GM21390 (cell line): ENCODE data around the gene MALRD1.
"Not testable (repeated sequence)": the region's sequence is repeated elsewhere in the genome, so short reads cannot be mapped to it uniquely, and the experiment has no call there.

Source experiments
- ATAC-seq: cut with Tn5 transposase; IDR thresholded peaks from one replicate; pipeline ENCODE4 v1.9.1; 2021; ENCODE audit not compliant: unreplicated experiment

MALRD1 gene

DNA sequence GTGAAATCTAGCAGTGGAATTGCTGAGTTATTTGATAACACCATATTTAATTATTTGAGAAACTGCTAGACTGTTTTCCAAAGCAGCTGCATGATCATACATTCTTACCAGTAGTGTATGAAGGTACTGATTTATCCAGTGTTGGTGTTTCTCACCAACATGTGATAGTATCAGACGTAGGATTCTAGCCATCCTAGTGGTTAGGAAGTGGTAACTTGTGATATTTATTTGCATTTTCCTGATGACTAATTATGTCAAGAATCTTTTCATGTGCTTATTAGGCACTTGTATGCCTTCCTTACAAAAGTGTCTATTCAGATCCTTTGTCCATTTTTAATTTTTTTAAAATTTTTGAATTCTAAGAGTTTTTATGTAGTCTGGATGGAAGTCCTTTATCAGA is 713.4 kb downstream of the MALRD1 start:
- ATAC-seq: no peak

GRCh38 chr10:19764111-19764510 is 715.5 kb downstream of the MALRD1 start:
- no peak for ATAC-seq

- ATAC-seq: no peak
Observed at GRCh38 chr10:19767876-19768275, 719.3 kb downstream of the MALRD1 start.

GRCh38 chr10:19769826-19770225 is 721.2 kb downstream of the MALRD1 start:
- ATAC-seq: not testable (repeated sequence)

DNA sequence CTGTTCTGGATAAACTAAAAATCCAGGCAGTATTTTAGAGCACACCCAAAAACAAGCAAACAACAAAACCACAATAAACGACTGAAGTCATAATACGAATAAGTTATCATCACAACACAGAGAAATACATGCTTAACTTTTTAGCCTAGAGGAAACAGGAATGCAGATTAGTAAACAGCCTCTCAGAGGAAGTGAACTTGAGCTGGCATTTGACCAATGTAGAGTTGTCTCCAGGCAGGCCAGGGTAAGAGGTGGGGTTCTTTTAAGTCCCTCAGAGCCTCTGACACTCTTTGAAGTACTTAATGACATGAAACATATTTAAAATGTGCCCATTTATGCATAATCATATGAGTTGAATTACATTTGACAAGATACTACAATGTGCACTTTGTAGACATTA is 724.4 kb downstream of the MALRD1 start:
- no peak for ATAC-seq

DNA sequence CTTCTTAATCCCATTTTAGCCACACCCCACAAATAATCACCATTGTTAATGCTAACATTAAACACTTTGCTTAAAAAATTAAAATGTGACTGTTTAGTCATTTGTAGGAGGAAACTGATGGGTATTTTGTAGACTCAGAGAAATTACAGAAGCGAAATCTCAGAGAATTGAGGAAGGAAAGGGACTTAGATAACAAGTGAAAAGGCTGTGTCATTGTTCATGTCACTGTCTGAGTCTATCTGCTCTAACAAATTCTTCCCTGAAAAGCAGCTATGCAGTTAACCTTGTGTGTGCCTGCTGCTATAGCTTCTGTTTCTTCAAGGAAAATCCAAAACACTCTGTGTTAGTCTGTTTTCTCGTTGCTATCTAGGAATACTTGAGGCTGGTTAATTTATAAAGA is 726.7 kb downstream of the MALRD1 start:
- ATAC-seq: no peak

GRCh38 chr10:19777806-19778205 is 729.2 kb downstream of the MALRD1 start:
- ATAC-seq: no peak

DNA sequence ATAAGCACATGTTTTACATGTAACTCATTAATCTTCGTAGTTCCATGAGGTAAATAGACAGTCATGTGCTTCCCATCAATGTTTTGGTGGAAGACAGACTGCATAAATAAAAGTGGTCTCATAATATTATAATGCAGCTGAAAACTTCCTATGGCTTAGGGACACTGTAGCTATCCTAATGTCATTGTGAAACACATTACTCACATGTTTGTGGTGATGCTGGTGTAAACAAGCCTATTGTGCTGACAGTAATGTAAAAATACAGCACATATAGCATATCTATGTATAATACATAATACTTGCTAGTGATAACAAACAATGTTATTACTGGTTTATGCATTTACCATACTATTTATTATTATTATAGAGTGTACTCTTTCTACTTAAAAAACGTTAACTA is 730.4 kb downstream of the MALRD1 start:
- ATAC-seq: no peak

DNA sequence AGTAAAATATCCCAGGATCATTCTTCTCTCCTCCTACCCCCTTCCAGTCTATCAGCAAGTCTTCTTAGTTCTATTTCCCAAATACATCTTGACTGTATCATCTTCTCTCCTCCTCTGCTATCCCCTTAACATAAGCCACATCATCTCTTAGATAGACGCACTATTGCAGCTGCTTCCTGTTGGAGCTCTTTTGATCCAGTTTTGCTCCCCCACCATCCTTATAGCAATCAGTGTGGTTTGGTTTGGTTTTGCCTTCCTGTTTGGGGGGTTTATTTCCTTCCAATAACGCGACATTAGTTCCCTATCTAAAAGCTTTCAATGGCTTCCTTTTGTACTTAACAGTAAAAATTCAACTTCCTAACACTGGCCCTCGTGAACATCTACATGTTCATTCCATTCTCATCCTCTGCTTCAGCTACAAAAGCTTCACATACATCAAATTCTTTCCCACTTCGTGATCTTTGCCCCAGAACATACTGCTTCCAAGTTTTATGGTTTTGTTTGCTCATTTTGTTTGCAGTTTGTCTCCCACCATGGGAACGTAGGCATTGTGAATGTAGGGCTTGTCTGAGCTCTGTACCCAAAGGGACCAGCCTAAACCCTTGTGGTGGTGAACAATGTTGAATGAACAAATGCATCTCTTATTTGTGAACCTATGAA is 734.0 kb downstream of the MALRD1 start:
- ATAC-seq: no peak

- no peak for ATAC-seq
Observed at GRCh38 chr10:19783721-19784120, 735.1 kb downstream of the MALRD1 start.
